Neutrophil (primary cell): ENCODE data around the gene GJD3.

ENCODE experiments used
- H3K27ac ChIP-seq: fragments of 200-600 bp; sonication (generic); 2 replicates; pipeline ENCODE4 v1.5.1; 2016; ENCODE audit warnings: mild to moderate bottlenecking, moderate library complexity
- H3K27me3 ChIP-seq: fragments of 200-600 bp; sonication (generic); 2 replicates; pipeline ENCODE4 v1.6.0; 2016; ENCODE audit warnings: mild to moderate bottlenecking
- H3K36me3 ChIP-seq: fragments of 200-600 bp; sonication (generic); 2 replicates; pipeline ENCODE4 v1.5.1; 2017
- H3K4me1 ChIP-seq, 2 experiments: fragments of 200-600 bp in 1 of 2; sonication (generic) in 1 of 2; 1 replicate in 1 of 2; 2 replicates in 1 of 2; pipeline versions ENCODE4 v1.5.1 to v1.6.1; 2013 to 2016; ENCODE audit warnings: low read depth in 1 of 2, low read length in 1 of 2, mild to moderate bottlenecking in 1 of 2, moderate library complexity in 1 of 2; ENCODE audit not compliant: control insufficient read depth in 1 of 2, insufficient read depth in 1 of 2
- H3K4me3 ChIP-seq, 2 experiments: fragments of 200-600 bp in 1 of 2; sonication (generic) in 1 of 2; 1 replicate in 1 of 2; 2 replicates in 1 of 2; pipeline ENCODE4 v1.5.1; 2013 to 2016; ENCODE audit warnings: low read depth in 1 of 2, low read length in 1 of 2, mild to moderate bottlenecking in 1 of 2, moderate library complexity in 1 of 2
- H3K9me3 ChIP-seq: fragments of 200-600 bp; sonication (generic); 2 replicates; pipeline ENCODE4 v1.5.1; 2016
- TF ChIP-seq, protein P1 (sequence below): fragments of 200-600 bp; sonication (generic); IDR thresholded peaks from 2 replicates; pipeline ENCODE4 v1.5.1; 2016; ENCODE audit warnings: antibody characterized with exemption

Gene GJD3

DNA sequence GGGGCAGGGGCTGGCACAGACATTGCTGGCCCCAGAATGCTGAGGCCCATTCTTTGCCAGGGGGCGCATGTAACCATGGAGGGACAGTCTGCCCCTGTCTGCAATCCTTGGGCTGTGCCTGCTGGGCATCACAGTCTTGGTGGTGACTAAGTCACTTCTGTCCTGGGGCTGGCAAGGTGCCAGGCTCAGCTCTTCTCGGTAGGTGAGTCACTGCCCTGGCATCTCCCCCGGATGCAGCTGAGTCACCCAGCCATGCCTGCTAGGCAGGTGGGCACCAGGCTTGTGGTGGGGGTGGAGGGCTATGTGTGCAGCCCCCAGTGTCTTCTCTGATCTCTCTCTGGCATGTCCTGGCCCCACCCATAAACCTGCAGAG is 50.0 kb downstream of the GJD3 start:
- no peaks in the 10 kb centered on the region for H3K27me3 ChIP-seq
- peak overlapping the region in 1 of 2 experiments; percentile 24 for H3K4me3 ChIP-seq
- H3K36me3 ChIP-seq, result no peaks in the 10 kb centered on the region
- H3K9me3 ChIP-seq, result no peaks in the 10 kb centered on the region
- peak overlapping the region; percentile 60 for H3K27ac ChIP-seq
- H3K4me1 ChIP-seq, result peaks cover 87 to 91% of the 10 kb centered on the region in 2 experiments
- TF ChIP-seq, protein P1, sequence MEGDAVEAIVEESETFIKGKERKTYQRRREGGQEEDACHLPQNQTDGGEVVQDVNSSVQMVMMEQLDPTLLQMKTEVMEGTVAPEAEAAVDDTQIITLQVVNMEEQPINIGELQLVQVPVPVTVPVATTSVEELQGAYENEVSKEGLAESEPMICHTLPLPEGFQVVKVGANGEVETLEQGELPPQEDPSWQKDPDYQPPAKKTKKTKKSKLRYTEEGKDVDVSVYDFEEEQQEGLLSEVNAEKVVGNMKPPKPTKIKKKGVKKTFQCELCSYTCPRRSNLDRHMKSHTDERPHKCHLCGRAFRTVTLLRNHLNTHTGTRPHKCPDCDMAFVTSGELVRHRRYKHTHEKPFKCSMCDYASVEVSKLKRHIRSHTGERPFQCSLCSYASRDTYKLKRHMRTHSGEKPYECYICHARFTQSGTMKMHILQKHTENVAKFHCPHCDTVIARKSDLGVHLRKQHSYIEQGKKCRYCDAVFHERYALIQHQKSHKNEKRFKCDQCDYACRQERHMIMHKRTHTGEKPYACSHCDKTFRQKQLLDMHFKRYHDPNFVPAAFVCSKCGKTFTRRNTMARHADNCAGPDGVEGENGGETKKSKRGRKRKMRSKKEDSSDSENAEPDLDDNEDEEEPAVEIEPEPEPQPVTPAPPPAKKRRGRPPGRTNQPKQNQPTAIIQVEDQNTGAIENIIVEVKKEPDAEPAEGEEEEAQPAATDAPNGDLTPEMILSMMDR, result peak; percentile 46

DNA sequence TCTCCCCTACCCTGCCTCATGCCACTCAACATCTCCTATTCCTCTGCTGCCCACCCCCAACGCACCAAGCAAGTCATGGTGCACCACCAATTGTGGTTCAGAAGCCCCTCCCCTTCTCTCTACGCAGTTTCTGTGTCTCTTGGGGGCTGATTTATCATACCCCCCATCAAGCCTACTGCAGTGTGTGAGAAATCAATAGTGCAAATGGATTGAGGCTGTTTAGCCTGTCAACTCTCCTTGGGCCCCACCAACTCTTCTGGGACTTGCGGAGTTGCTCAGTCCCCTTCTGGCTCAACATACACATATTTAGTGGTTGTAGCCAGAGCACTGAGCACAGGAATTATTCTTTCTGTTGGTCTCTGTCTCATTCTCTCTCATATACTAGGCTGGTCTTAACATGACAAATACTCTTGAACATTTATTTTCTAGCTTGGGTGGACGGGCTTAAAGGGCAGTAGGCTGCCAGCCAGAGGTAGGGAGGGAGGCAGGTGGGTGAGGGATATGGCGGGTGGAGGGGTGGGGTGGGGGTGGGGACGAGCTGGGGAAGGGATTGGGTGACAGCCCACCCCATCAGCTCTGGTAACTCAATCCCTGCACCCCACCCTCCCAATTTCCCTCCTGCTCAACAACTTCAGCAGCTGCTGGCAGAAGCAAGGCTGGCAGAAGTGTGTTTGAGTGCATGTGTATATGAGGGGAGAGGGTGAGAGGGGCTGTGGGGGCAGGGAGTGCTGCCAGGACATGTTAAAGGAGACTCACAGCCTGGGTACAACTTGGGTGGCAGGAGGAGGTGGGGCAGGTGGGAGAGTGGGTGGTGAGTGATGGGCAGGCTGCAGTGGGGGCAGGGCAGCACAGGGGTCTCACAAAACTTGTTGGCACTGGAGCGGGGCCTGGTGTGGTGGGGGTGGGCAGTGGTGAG is 50.6 kb downstream of the GJD3 start:
- Histone ChIP-seq H3K36me3 (no peaks in the 10 kb centered on the region), H3K27ac (peak overlapping the region; percentile 60), H3K4me3 (peak overlapping the region in 1 of 2 experiments; percentile 24), H3K4me1 (peaks cover 89 to 91% of the 10 kb centered on the region in 2 experiments), H3K27me3 (no peaks in the 10 kb centered on the region), H3K9me3 (no peaks in the 10 kb centered on the region)
- TF ChIP-seq, protein P1, result no peak
